ENCODE results near the gene ZNF814.
"Not testable (repeated sequence)": the region's sequence is repeated elsewhere in the genome, so short reads cannot be mapped to it uniquely, and the experiment has no call there.

ZNF814 gene

GRCh38 chr19:57907394-57907793 is 18.6 kb upstream of the ZNF814 start:
- no peak for TF ChIP-seq CTCF (conservative IDR thresholded peaks at IDR 0.05; ENCODE audit: low read depth, low read length)
- no peak for DNase-seq (ENCODE audit: low read depth)
- H3K4me3 ChIP-seq (ENCODE audit: low read length), result no peak overlapping the region

- TF ChIP-seq CTCF (conservative IDR thresholded peaks at IDR 0.05; ENCODE audit: low read depth, low read length), result no peak
- no peak overlapping the region for H3K4me3 ChIP-seq (ENCODE audit: low read length)
- DNase-seq (ENCODE audit: low read depth), result no peak
These were observed 16.4 kb upstream of the ZNF814 start for GRCh38 chr19:57905258-57905657.

DNA sequence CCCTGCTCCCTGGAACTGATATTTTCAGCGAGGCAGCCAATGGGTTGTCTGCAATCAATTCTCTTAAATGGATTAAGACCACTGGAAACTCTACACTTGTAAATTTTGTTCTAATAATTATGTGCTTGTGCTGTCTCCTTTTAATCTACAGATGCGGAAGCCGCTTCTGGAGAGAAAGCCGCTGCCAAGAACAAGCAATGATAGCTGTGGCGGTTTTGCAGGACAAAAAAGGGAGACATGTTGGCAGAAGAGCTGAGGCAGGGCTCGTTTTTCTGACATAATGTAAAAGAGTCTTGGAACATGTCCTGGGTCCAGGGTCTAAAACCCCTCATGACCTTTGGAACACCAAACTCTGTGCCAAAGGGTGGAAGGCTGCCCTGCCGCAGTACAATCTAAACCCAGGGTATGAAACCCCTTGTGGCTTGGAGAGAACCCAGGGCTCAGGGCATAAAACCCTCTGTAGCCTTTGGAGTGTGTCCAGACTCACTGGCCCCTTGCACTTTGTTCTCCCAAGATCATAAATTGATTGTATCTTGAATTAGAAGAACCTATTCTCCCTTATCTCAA is 14.9 kb upstream of the ZNF814 start:
- H3K4me3 ChIP-seq (ENCODE audit: low read length), result no peak overlapping the region
- DNase-seq (ENCODE audit: low read depth), result no peak
- TF ChIP-seq CTCF (conservative IDR thresholded peaks at IDR 0.05; ENCODE audit: low read depth, low read length), result no peak

DNA sequence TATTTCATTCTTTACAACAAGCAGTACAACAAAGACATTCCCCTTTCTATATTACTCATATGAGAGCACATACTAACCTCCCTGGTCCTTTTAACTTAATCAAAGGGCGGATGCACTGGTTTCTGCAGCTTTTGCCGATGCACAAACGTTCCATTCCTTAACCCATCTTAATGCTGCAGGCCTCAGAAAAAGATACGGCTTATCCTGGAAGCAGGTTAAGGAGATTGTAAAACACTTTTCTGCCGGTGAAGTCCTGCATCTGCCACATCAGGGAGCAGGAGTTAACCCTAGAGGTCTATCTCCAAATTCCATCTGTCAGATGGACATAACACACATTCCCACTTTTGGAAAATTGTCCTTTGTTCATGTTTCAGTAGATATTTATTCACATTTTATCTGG is 11.5 kb upstream of the ZNF814 start:
- DNase-seq (ENCODE audit: low read depth), result no peak
- no peak for TF ChIP-seq CTCF (conservative IDR thresholded peaks at IDR 0.05; ENCODE audit: low read depth, low read length)

DNA sequence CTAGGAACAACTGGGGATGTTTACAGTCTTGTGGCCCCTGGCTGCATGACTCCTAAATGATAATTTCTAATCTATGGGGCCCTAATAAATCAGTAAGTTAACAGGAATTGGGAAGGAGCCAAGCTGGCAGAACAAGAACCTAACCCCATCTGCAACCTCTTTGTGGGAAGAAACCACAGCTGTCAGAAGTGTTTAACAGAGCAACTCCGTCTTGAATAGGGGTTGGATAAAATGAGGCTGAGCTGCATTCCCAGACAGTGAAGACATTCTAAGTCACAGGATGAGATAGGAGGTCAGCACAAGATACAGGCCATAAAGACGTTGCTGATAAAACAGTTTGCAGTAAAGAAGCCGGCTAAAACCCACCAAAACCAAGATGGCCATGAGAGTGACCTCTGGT is 1.9 kb upstream of the ZNF814 start:
- DNase-seq (ENCODE audit: low read depth), result peak; percentile 43
- H3K4me3 ChIP-seq (ENCODE audit: low read length), result not testable (repeated sequence)

More for the DNA sequence above, 11.5 kb upstream of the ZNF814 start:
- no peak overlapping the region for H3K4me3 ChIP-seq (ENCODE audit: low read length)

DNA sequence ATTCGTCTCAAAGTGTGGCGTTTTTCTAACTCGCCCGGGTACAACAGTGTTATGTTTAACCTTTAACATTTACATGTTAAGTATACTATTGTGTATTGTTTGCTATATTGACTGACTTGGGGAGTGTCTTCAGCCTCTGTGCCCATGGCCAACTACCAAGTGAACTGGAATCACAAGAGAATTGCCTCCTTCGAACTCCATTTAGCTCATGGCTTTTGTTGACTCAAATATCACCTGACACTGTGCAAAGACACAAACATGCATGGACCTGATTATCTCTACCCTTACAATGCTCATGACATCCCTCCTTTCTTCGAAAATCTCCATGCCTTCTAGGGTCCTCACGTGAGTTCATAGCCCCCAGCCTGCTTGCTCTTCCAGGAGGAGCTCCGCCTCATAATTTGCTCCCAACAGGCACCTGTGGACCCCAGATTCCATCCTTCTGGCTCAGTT is 704 bp downstream of the ZNF814 start:
- no peak for DNase-seq (ENCODE audit: low read depth)

GRCh38 chr19:57887195-57887941 is 1.5 kb downstream of the ZNF814 start:
- peak; percentile 79 for DNase-seq (ENCODE audit: low read depth)
- no peak for TF ChIP-seq CTCF (conservative IDR thresholded peaks at IDR 0.05; ENCODE audit: low read depth, low read length)
- peak overlapping the region; percentile 91 for H3K4me3 ChIP-seq (ENCODE audit: low read length)

More for the DNA sequence above, 704 bp downstream of the ZNF814 start:
- peak overlapping the region; percentile 91 for H3K4me3 ChIP-seq (ENCODE audit: low read length)
- no peak for TF ChIP-seq CTCF (conservative IDR thresholded peaks at IDR 0.05; ENCODE audit: low read depth, low read length)
